Daoy (cell line): Measurements from ENCODE around the gene CCDC106. TPM values are rescaled to one million over a fixed set of nuclear protein-coding genes. Genes with fewer than 3 reads are reported as not detected.
A peak's percentile ranks its signal among the peaks of the same experiment; 100 is the strongest.

ENCODE experiments used
- DNase-seq: peaks from one replicate; pipeline ENCODE4 v3.0.0-alpha.2; 2015; ENCODE audit warnings: low read depth
- total RNA-seq: library from RNA; depleted of rRNA; stranded (reverse); fragments of >200 nt; shearing (Covaris generic); gene quantifications from 2 replicates; pipeline ENCODE4 v1.2.3, GENCODE V29; 2014

The CCDC106 gene
- total RNA-seq, 1 experiment from 2014 or later = 8.6 TPM

GRCh38 chr19:55635856-55636440 is 12.1 kb upstream of the CCDC106 start:
- no peak for DNase-seq

- no peak for DNase-seq
Observed at GRCh38 chr19:55636723-55637122, 11.3 kb upstream of the CCDC106 start.

GRCh38 chr19:55637534-55637933 is 10.5 kb upstream of the CCDC106 start:
- no peak for DNase-seq

GRCh38 chr19:55638864-55639359 is 9.1 kb upstream of the CCDC106 start:
- peak; percentile 49 for DNase-seq

- DNase-seq = no peak
Observed at GRCh38 chr19:55640043-55640576, 7.9 kb upstream of the CCDC106 start.

- DNase-seq = peak; percentile 76
Observed at GRCh38 chr19:55640577-55641425, 7.2 kb upstream of the CCDC106 start, which contains the start of gene ZNF580. ZNF580 (plus strand) TSS chr19:55641002; CDS start chr19:55642509, 1,507 bp downstream.

- no peak for DNase-seq
Observed at GRCh38 chr19:55641426-55642152, 6.4 kb upstream of the CCDC106 start.

- DNase-seq = peak; percentile 48
Observed at GRCh38 chr19:55642153-55643002, 5.6 kb upstream of the CCDC106 start.

- DNase-seq = peak; percentile 82
Observed at GRCh38 chr19:55643003-55643886, 4.8 kb upstream of the CCDC106 start, which contains the start of gene ZNF581. ZNF581 (plus strand) TSS chr19:55643649; CDS start chr19:55644572, 923 bp downstream.

GRCh38 chr19:55643887-55644176 is 4.2 kb upstream of the CCDC106 start:
- no peak for DNase-seq

- no peak for DNase-seq
Observed at GRCh38 chr19:55644191-55644833, 3.7 kb upstream of the CCDC106 start.

- DNase-seq = no peak
Observed at GRCh38 chr19:55644842-55645511, 3.0 kb upstream of the CCDC106 start.

GRCh38 chr19:55645512-55645881 is 2.5 kb upstream of the CCDC106 start:
- no peak for DNase-seq

- no peak for DNase-seq
Observed at GRCh38 chr19:55646889-55647731, 902 bp upstream of the CCDC106 start.

- no peak for DNase-seq
Observed at GRCh38 chr19:55648585-55649267, 714 bp downstream of the CCDC106 start.

GRCh38 chr19:55649268-55650125 is 1.5 kb downstream of the CCDC106 start:
- no peak for DNase-seq

- DNase-seq = no peak
Observed at GRCh38 chr19:55650126-55650557, 2.1 kb downstream of the CCDC106 start.
